ENCODE data around the gene LITAFD.
A peak's percentile ranks its signal among the peaks of the same experiment; 100 is the strongest.
"Not testable (repeated sequence)": the region's sequence is repeated elsewhere in the genome, so short reads cannot be mapped to it uniquely, and the experiment has no call there.

LITAFD gene

GRCh38 chr16:8858994-8859912 lies 22.9 kb upstream of the LITAFD start:
- no peak for DNase-seq

- no peak for DNase-seq
These were observed 22.0 kb upstream of the LITAFD start for GRCh38 chr16:8859913-8860881.

- no peak for DNase-seq
These were observed 20.4 kb upstream of the LITAFD start for GRCh38 chr16:8861563-8862308.

- DNase-seq: no peak
These were observed 19.6 kb upstream of the LITAFD start for GRCh38 chr16:8862309-8863130.

- no peak for DNase-seq
These were observed 18.3 kb upstream of the LITAFD start for GRCh38 chr16:8863594-8864424.

GRCh38 chr16:8864480-8865110 lies 17.6 kb upstream of the LITAFD start:
- no peak for DNase-seq

GRCh38 chr16:8865145-8865882 lies 16.8 kb upstream of the LITAFD start:
- no peak for DNase-seq

- DNase-seq: no peak
These were observed 15.8 kb upstream of the LITAFD start for GRCh38 chr16:8866118-8866883.

GRCh38 chr16:8866884-8867215 lies 15.3 kb upstream of the LITAFD start:
- DNase-seq: no peak

- DNase-seq: no peak
These were observed 14.8 kb upstream of the LITAFD start for GRCh38 chr16:8867216-8867931.

- no peak for DNase-seq
These were observed 14.2 kb upstream of the LITAFD start for GRCh38 chr16:8867932-8868415.

- DNase-seq: peak; percentile 43
These were observed 13.5 kb upstream of the LITAFD start, which contains the start of gene CARHSP1 for GRCh38 chr16:8868416-8869211. Gene CARHSP1, minus strand, starts transcription at chr16:8869006. Its CDS starts 9,678 bp downstream, at chr16:8859328.

GRCh38 chr16:8869212-8869987 lies 12.8 kb upstream of the LITAFD start:
- no peak for DNase-seq

- DNase-seq: not testable (repeated sequence)
These were observed 12.2 kb upstream of the LITAFD start for GRCh38 chr16:8869988-8870241.

- DNase-seq: no peak
These were observed 10.1 kb upstream of the LITAFD start for GRCh38 chr16:8872071-8872470.
